Lower leg skin (tissue), 3 donors: ENCODE results near the gene DCDC2C.

Source experiments
- CTCF ChIP-seq, 3 donors: fragments of 450-650 bp; IDR thresholded peaks; one replicate each; pipeline ENCODE4 v1.5.1; 2016; ENCODE audit warnings: antibody characterized with exemption in 3 of 3, mild to moderate bottlenecking in 3 of 3, moderate library complexity in 2 of 3
- POLR2A ChIP-seq, 2 donors: fragments of 450-650 bp; IDR thresholded peaks; one replicate each; pipeline ENCODE4 v1.6.1; 2016 to 2017; ENCODE audit warnings: antibody characterized with exemption in 2 of 2, mild to moderate bottlenecking in 1 of 2, moderate library complexity in 1 of 2

GRCh38 chr2:3742743-3743508, 39.6 kb downstream of the DCDC2C start:
- TF ChIP-seq CTCF (IDR thresholded peaks at IDR 0.05), result no peak
- TF ChIP-seq POLR2A (IDR thresholded peaks at IDR 0.05), result no peak
